Heart left ventricle (tissue), 13 donors: ENCODE results near the gene BACH2.

Source experiments
- CTCF ChIP-seq, 12 donors: fragments of 200-600 bp; sonication (generic) in 4 of 12; IDR thresholded peaks; one replicate each; pipeline versions ENCODE4 v1.5.0 to v1.8.0; 2018 to 2022; ENCODE audit warnings: antibody characterized with exemption in 12 of 12, mild to moderate bottlenecking in 5 of 12
- POLR2A ChIP-seq, 2 donors: fragments of 450-650 bp; IDR thresholded peaks; one replicate each; pipeline ENCODE4 v1.6.1; 2017; ENCODE audit warnings: antibody characterized with exemption in 2 of 2, mild to moderate bottlenecking in 2 of 2, moderate library complexity in 2 of 2
- donor health status: ischemic (EF 13 %, LVEDD 7.1; RV severe dilation, severe dysfunction).
- donor health status: DM: no; HTN: yes; CAD: no.
- donor health status: DM: no; HTN: no; CAD: no.
- donor health status: ischemic (EF 25% LVEDD 6.9; RV normal size, moderate dysfunction).
- donor health status: ischemic (EF 25% LVEDD 5.7; RV mildly dilated, moderate dysfunction).
- donor health status: ischemic (EF 35%, LVEDD 5.7; RV mildly dilated, moderate dysfunction).
- donor health status: nonischemic (EF 11% LVEDD 7.7; RV severe dilation, severe dysfunction).
- donor health status: DM: yes; HTN: yes; CAD: no.
- donor health status: PGD.
- donor health status: ischemic (EF 29% LVEDD 5.4; RV normal size, mild dysfunction).
- donor health status: nonischemic (EF 23%, LVEDD 6.1; RV moderate dilation, normal function).

DNA sequence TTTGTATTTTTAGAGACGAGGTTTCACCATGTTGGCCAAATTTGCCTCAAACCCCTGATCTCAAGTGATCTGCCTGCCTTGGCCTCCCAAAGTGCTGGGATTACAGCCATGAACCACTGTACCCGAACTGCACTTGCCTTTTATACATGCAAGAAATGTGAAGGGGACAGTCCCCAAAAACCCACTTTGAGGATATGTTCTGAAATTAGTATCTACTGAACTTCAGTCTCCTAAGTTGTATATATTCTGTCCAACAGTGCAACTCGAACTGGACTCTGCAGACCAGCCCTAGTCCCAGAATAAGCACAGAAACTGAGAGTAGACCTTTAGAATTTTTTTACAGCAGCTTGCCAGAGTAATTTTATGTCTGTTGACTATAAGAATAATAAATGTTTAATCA, 28.5 kb downstream of the BACH2 start:
- TF ChIP-seq POLR2A (IDR thresholded peaks at IDR 0.05), result no peak
- no peak for TF ChIP-seq CTCF (IDR thresholded peaks at IDR 0.05)
